ENCODE measurements around the gene WDR4. TPM values are rescaled to one million over a fixed set of nuclear protein-coding genes. Genes with fewer than 3 reads are reported as not detected.
"Not testable (repeated sequence)": the region's sequence is repeated elsewhere in the genome, so short reads cannot be mapped to it uniquely, and the experiment has no call there.

The WDR4 gene, protein sequence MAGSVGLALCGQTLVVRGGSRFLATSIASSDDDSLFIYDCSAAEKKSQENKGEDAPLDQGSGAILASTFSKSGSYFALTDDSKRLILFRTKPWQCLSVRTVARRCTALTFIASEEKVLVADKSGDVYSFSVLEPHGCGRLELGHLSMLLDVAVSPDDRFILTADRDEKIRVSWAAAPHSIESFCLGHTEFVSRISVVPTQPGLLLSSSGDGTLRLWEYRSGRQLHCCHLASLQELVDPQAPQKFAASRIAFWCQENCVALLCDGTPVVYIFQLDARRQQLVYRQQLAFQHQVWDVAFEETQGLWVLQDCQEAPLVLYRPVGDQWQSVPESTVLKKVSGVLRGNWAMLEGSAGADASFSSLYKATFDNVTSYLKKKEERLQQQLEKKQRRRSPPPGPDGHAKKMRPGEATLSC
- 1 to 10 TPM; 4.3 to 7.7 (median 5.3) TPM for total RNA-seq
- 3.7 TPM for polyA plus RNA-seq
- long read RNA-seq, donor 1, partial matches to known transcripts = 1 of 13 reads
- long read RNA-seq, donor 1, other reads (novel, unspliced or antisense) = 5 of 13 reads
- long read RNA-seq, donor 2, partial matches to known transcripts = 0 of 6 reads
- long read RNA-seq, donor 2, other reads (novel, unspliced or antisense) = 5 of 6 reads
- long read RNA-seq, donor 3, transcript WDR4-202 (11 exons, 2,122 nt) = major isoform, 6 of 25 reads
- long read RNA-seq, donor 3, transcript WDR4-201 (12 exons, 1,471 nt) = major isoform, 6 of 25 reads
- long read RNA-seq, donor 3, partial matches to known transcripts = 7 of 25 reads
- long read RNA-seq, donor 3, other reads (novel, unspliced or antisense) = 6 of 25 reads
- long read RNA-seq, donor 4, partial matches to known transcripts = 1 of 5 reads
- long read RNA-seq, donor 4, other reads (novel, unspliced or antisense) = 1 of 5 reads

DNA sequence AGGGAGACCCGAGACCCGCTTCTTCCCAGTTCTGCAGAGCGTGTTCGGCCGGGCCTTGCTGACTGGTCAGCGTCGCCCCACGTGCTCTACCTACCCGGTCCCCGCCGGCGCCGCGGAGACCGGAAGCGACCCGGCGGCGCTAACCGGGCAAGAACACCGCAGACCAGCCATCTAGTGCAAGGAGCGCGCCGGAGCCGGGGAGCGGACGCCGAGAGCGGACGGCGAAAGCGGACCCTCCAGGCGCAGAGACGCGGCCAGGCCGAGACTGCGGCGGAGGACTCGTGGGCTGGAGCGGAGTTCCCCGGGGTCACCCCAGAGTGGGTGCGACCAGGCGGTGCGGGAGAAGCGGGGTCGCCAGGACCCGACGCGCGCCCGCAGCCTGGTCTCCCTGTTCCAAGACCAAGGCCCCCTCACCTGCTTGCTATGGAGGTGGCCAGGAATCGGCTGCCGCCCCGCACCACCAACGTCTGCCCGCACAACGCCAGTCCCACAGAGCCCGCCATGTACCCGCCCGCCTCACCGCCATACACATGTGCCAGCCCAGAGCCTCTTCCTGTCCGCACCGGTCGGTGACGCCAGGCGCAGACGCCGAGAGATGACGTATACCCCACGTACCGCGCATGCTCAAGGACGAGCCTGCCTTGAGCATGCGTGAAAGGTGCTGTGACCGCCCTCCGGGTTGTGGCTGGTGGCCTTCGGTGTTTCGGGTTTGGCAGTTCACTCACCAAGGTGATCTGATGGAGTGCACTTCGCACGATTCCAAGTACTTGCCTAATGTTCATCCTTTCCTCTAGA is at the start of gene WDR4:
Gene WDR4, minus strand, starts transcription at position 547 of the 795 bp plus-strand sequence. Its CDS starts 44 bp downstream, at position 503.
- peak within 1 kb of the TSS; percentile 75 for H3K4me3 ChIP-seq (ENCODE audit: low read length)
- no peaks in the 10 kb centered on the region for H3K9me3 ChIP-seq (ENCODE audit: control insufficient read depth, low read length)
- no peaks in the 10 kb centered on the region for H3K4me1 ChIP-seq (ENCODE audit: control insufficient read depth, insufficient read depth, low read length)
- peak within 1 kb of the TSS; percentile 56 for H3K27ac ChIP-seq (ENCODE audit: low read length)
- DNase-seq (peak; percentile 96 to 99 (median 98)), ATAC-seq (peak; percentile 99)
- intact Hi-C loops (cut with DNase I) = no loop called here
- under 1% methylated on average over 80 of the region's 80 CpGs for WGBS
- no peaks in the 10 kb centered on the region for H3K27me3 ChIP-seq (ENCODE audit: control insufficient read depth, insufficient read depth)

DNA sequence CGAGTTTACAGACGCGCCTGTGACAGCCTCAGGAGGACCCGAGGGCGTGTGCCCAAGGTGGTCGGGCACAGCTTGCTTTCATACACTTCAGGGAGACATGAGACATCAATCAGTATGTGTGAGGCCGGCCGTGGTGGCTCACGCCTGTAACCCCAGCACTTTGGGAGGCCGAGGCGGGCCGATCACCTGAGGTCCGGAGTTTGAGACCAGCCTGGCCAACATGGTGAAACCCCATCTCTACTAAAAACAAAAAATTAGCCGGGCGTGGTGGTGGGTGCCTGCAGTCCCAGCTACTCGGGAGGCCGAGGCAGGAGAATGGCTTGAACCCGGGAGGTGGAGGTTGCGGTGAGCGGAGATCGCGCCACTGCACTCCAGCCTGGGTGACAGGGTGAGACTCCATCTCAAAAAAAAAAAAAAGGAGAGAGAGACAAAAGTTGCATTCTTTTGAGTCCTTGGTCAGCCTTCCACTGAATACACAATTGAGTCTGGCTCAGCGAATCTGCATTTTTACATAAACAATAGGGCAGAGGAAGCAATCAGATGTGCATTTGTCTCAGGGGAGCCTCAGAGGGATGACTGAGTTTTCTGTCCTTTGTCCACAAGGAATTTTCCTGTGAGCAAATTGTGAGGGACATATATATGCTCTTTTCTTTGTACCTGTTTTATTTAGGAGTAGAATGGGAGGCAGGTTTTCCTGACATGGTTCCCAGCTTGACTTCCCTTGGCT is 48.3 kb upstream of the WDR4 start:
- intact Hi-C loops (cut with DNase I); H3K27me3 ChIP-seq (ENCODE audit: control insufficient read depth, insufficient read depth); H3K4me1 ChIP-seq (ENCODE audit: control insufficient read depth, insufficient read depth, low read length); ATAC-seq; H3K9me3 ChIP-seq (ENCODE audit: control insufficient read depth, low read length); H3K4me3 ChIP-seq (ENCODE audit: low read length); H3K27ac ChIP-seq (ENCODE audit: low read length); DNase-seq: not testable (repeated sequence)
- 93% methylated on average over 23 of the region's 23 CpGs for WGBS

DNA sequence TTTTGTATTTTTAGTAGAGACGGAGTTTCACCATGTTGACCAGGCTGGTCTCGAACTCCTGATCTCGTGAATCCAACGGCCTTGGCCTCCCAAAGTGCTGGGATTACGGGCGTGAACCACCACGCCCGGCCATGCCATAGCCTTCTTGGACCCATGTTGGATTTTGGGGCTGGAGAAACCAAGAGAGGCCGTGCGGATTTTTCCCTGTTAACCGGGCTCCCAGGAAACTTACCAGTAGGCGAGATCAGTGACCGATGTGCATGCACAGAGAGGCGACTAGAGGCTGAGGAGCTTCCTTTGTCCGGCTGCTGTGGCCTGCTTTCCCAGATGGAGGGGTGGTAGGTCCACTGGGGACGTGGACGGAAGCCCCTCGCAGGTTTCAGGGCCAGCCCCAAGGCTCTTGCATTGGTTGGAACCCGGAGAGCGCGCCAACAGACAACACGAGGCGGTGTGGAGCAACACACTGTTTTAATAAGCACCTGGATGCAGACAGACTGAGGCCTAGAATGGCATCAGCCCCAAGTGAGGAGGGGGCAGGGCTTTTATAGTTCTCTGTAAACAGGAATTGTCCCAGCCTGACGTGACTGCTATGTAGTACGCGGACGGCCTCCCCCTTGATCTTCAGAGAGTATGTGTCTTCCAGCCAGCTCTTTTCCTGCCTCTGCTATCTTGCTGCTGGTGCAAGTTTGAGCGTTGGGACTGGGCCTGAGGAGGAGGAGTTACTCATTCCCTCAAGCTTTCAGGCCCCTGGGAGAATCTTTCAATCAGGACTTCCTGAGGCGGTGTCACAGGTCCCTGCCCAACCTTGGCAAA is 46.0 kb upstream of the WDR4 start, which contains the start of gene ERVH48-1:
Gene ERVH48-1, minus strand, starts transcription at position 517 of the 813 bp plus-strand sequence. CDS start 6,624 bp downstream, outside the sequence.
- 82% methylated on average over 29 of the region's 29 CpGs for WGBS
- Histone ChIP-seq H3K4me1 (ENCODE audit: control insufficient read depth, insufficient read depth, low read length) (no peaks in the 10 kb centered on the region), H3K4me3 (ENCODE audit: low read length) (no peak within 1 kb of the TSS), H3K9me3 (ENCODE audit: control insufficient read depth, low read length) (no peaks in the 10 kb centered on the region), H3K27ac (ENCODE audit: low read length) (no peak within 1 kb of the TSS), H3K27me3 (ENCODE audit: control insufficient read depth, insufficient read depth) (no peaks in the 10 kb centered on the region)
- intact Hi-C loops (cut with DNase I) = no loop called here
- DNase-seq (no peak), ATAC-seq (peak in 1 of 2 donors; percentile 19)

DNA sequence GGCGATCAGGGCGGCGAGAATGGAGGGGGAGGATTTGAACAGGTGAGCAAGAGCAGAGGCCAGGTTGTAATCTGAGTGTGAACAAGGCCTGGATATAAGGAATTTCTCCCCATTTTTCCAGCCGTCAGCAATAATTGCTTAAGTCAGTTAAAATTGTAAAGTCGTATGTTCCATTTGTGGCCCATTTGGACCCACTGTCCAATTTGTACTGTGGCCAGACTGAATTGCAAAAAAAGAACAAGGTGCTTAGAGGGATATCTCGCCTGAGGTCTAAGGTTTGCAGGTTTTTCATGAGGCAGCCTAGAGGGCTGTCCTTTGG is 45.1 kb upstream of the WDR4 start:
- no peak for ATAC-seq
- Histone ChIP-seq H3K4me1 (ENCODE audit: control insufficient read depth, insufficient read depth, low read length) (no peaks in the 10 kb centered on the region), H3K27ac (ENCODE audit: low read length) (no peak overlapping the region), H3K4me3 (ENCODE audit: low read length) (no peak overlapping the region), H3K9me3 (ENCODE audit: control insufficient read depth, low read length) (no peaks in the 10 kb centered on the region), H3K27me3 (ENCODE audit: control insufficient read depth, insufficient read depth) (no peaks in the 10 kb centered on the region)
- DNase-seq = no peak
- WGBS = 86% methylated on average over 6 of the region's 6 CpGs
- intact Hi-C loops (cut with DNase I) = no loop called here

DNA sequence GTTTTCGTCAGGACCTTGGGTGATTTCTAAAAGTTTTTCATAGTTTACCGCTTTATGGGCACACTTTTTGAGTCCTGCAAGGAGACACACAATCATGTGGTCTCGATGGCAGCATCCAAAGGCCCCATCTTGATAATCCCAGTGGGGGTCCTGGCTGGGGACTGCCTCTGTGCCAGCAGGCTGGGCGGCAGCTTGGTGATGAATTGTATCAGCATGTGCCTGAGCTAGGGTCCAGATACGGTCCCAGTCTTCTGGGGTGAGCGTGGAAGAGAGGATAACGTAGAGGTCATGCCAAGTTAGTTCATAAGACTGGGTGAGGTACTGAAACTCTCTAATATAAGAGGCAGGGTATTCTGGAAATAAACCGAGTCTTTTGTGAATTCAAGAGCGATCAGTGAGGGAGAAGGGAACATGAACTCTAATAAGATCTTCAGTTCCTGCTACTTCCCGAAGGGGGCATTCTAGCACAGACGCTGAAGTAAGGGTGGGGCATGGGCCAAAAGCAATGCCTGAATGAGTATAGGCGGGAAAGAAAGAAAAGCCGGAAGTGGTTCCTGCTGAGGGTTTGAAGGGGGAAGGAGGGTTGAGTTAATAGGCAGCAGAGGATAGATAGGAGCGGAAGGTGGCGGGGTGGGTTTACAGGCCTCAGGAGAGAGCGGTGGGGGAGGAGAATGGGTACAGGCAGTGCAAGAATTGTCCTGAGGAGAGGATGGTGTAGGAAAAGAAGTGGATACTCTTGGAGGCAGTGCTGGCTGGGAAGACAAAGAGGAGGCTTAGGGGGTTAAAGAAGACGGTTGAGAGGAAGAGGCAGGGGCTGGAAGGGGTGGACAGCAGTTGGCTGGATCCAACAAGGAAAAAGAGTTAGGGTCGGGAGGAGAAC is 44.5 kb upstream of the WDR4 start:
- Histone ChIP-seq H3K4me3 (ENCODE audit: low read length) (no peak overlapping the region), H3K27me3 (ENCODE audit: control insufficient read depth, insufficient read depth) (no peaks in the 10 kb centered on the region), H3K9me3 (ENCODE audit: control insufficient read depth, low read length) (no peaks in the 10 kb centered on the region), H3K4me1 (ENCODE audit: control insufficient read depth, insufficient read depth, low read length) (no peaks in the 10 kb centered on the region), H3K27ac (ENCODE audit: low read length) (no peak overlapping the region)
- intact Hi-C loops (cut with DNase I) = no loop called here
- WGBS = 17% methylated on average over 18 of the region's 18 CpGs
- DNase-seq (peak; percentile 68 to 78 (median 73)), ATAC-seq (peak; percentile 89 to 93)

DNA sequence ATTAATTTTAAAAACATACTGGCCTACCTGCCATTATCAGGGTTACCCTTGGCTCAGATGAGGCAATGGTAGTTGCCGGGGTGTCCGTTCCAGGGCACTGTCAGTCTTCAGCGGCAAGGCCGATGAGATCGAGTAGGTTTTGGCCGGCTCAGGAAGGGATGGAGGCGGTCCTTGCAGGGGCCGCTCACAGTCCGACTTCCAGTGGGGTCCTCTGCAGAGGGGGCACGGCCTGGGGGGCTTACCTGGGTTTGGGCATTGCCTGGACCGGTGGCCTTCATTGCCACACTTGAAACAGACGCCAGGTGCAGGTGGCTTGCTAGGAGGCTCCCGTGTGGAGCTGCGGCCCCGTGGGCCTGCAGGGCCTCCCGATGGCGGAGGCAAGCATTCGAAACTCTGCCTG is 43.6 kb upstream of the WDR4 start:
- DNase-seq (no peak), ATAC-seq (no peak)
- WGBS = 91% methylated on average over 18 of the region's 18 CpGs
- no peak overlapping the region for H3K27ac ChIP-seq (ENCODE audit: low read length)
- H3K9me3 ChIP-seq (ENCODE audit: control insufficient read depth, low read length) = no peaks in the 10 kb centered on the region
- intact Hi-C loops (cut with DNase I) = no loop called here
- H3K27me3 ChIP-seq (ENCODE audit: control insufficient read depth, insufficient read depth) = no peaks in the 10 kb centered on the region
- H3K4me3 ChIP-seq (ENCODE audit: low read length) = no peak overlapping the region
- no peaks in the 10 kb centered on the region for H3K4me1 ChIP-seq (ENCODE audit: control insufficient read depth, insufficient read depth, low read length)

DNA sequence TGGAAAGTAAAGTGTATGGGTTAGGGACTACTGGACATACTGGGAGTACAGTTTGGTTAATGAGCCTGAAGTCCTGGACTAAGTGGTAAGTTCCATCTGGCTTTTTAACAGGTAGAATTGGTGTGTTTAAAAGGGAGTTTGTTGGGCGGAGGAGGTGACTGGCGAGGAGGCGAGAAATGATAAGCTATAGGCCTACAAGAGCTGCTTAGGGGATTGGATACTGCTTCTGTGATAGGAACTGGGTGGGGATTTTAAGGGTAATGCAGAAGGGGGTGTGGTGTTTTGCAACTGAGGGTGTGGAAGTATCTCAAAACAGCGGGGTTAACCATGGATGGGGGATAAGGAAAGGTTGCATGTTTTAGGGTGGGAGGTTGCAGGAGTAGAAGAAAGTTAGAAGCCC is 42.6 kb upstream of the WDR4 start:
- no peak overlapping the region for H3K27ac ChIP-seq (ENCODE audit: low read length)
- H3K9me3 ChIP-seq (ENCODE audit: control insufficient read depth, low read length) = no peaks in the 10 kb centered on the region
- ATAC-seq = no peak
- intact Hi-C loops (cut with DNase I) = no loop called here
- H3K4me3 ChIP-seq (ENCODE audit: low read length) = no peak overlapping the region
- H3K27me3 ChIP-seq (ENCODE audit: control insufficient read depth, insufficient read depth) = no peaks in the 10 kb centered on the region
- no peak for DNase-seq
- no peaks in the 10 kb centered on the region for H3K4me1 ChIP-seq (ENCODE audit: control insufficient read depth, insufficient read depth, low read length)
- WGBS = 86% methylated on average over 4 of the region's 4 CpGs

DNA sequence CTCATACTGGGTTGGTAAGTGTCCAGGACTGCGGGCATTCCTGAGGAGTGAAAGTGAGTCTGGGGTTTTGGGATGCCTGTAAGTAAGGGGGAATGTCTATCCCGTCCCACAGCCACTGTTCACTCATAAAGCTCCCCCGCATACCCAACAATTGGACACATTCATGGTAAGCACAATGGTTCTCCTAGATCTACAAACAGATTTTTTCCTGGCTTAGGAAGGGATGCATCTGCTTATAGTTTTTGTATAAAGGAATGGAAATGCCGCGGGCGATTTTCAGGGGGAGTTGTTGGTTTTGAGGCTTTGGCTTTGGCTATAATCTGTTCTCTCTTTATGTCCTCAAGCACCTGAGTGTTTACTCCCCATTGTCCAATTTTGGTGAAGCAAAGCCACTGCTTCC is 39.0 kb upstream of the WDR4 start:
- no peak overlapping the region for H3K4me3 ChIP-seq (ENCODE audit: low read length)
- DNase-seq (no peak), ATAC-seq (no peak)
- 95% methylated on average over 6 of the region's 6 CpGs for WGBS
- intact Hi-C loops (cut with DNase I) = loop anchor here in 2 of 4 donors (10.0 kb wide), 2 partner anchors 47 to 57 kb away; partner anchors contain the start of gene PKNOX1 (in 1 of the 2)
- no peaks in the 10 kb centered on the region for H3K27me3 ChIP-seq (ENCODE audit: control insufficient read depth, insufficient read depth)
- no peaks in the 10 kb centered on the region for H3K4me1 ChIP-seq (ENCODE audit: control insufficient read depth, insufficient read depth, low read length)
- no peaks in the 10 kb centered on the region for H3K9me3 ChIP-seq (ENCODE audit: control insufficient read depth, low read length)
- H3K27ac ChIP-seq (ENCODE audit: low read length) = no peak overlapping the region

DNA sequence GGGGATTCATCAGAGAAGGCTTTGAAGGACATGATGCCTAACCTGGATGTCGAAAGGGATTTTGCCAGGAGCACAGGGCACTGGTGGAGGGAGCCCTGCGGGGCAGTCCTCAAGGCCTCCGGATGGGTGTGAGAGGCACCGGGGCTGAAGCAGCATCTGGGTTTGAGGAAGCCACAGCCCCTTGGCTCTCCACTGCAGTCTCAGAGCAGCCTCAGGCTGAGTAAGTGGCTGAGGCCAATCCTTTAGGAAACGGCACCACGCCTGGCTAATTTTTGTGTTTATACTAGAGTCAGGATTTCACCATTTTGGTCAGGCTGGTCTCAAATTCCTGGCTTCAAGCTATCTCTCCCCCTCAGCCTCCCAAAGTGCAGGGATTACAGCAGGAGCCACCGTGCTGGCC is 34.1 kb upstream of the WDR4 start:
- no peaks in the 10 kb centered on the region for H3K4me1 ChIP-seq (ENCODE audit: control insufficient read depth, insufficient read depth, low read length)
- 89% methylated on average over 7 of the region's 7 CpGs for WGBS
- intact Hi-C loops (cut with DNase I) = loop anchor here in 2 of 4 donors (10.0 kb wide), 2 partner anchors 51 to 61 kb away; partner anchors contain the start of gene PKNOX1 (in 1 of the 2)
- ATAC-seq = peak in 1 of 2 donors; percentile 27
- H3K27ac ChIP-seq (ENCODE audit: low read length) = no peak overlapping the region
- no peak overlapping the region for H3K4me3 ChIP-seq (ENCODE audit: low read length)
- DNase-seq = no peak
- H3K9me3 ChIP-seq (ENCODE audit: control insufficient read depth, low read length) = no peaks in the 10 kb centered on the region
- H3K27me3 ChIP-seq (ENCODE audit: control insufficient read depth, insufficient read depth) = no peaks in the 10 kb centered on the region
